Stomach (tissue), 4 donors: ENCODE results near the gene ZNF524.

Source experiments
- CTCF ChIP-seq, 7 experiments: fragments of 450-650 bp in 4 of 7; fragments of 200-600 bp in 3 of 7; sonication (generic) in 3 of 7; IDR thresholded peaks; one replicate each; pipeline ENCODE4 v1.5.1; 2016 to 2019; ENCODE audit warnings: antibody characterized with exemption in 7 of 7, control low read depth in 2 of 7, mild to moderate bottlenecking in 1 of 7
- EP300 ChIP-seq: sonication (generic); formaldehyde crosslinking; IDR thresholded peaks from one replicate; pipeline ENCODE4 v1.6.1; 2017; ENCODE audit warnings: antibody characterized with exemption
- POLR2A ChIP-seq, 4 donors: fragments of 450-650 bp; IDR thresholded peaks; one replicate each; pipeline ENCODE4 v1.6.1; 2016; ENCODE audit warnings: antibody characterized with exemption in 4 of 4, control low read depth in 2 of 4, mild to moderate bottlenecking in 1 of 4, moderate library complexity in 1 of 4

GRCh38 chr19:55652311-55653128 lies 52.4 kb downstream of the ZNF524 start:
- no peak for TF ChIP-seq CTCF (IDR thresholded peaks at IDR 0.05)
- no peak for TF ChIP-seq EP300
- no peak for TF ChIP-seq POLR2A (IDR thresholded peaks at IDR 0.05)
